ENCODE data around the gene BMP7. TPM values are rescaled to one million over a fixed set of nuclear protein-coding genes. Genes with fewer than 3 reads are reported as not detected.

Gene BMP7
- total RNA-seq, 4 donors from 2014 or later: 0.44 to 0.82 TPM; not detected in 2

DNA sequence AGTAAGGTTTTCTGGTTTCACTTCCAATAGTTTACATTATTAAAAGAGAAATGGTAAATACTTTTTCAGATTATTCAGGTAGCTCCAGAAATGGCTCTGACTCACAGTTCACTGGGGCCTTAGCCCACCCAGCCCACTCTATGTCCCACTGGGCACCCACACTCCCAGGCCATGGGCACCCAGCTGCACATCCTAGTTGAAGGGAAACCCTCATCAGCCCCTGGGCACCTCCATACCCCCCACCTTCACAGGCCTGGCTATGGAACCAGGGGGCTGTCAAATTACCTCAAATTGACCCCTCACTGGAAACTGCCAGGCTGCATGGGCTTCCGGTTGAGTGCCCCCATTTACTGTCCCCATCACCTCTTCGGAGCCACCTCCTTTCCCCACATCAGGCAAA, 51.5 kb downstream of the BMP7 start:
- TF ChIP-seq, protein P1, sequence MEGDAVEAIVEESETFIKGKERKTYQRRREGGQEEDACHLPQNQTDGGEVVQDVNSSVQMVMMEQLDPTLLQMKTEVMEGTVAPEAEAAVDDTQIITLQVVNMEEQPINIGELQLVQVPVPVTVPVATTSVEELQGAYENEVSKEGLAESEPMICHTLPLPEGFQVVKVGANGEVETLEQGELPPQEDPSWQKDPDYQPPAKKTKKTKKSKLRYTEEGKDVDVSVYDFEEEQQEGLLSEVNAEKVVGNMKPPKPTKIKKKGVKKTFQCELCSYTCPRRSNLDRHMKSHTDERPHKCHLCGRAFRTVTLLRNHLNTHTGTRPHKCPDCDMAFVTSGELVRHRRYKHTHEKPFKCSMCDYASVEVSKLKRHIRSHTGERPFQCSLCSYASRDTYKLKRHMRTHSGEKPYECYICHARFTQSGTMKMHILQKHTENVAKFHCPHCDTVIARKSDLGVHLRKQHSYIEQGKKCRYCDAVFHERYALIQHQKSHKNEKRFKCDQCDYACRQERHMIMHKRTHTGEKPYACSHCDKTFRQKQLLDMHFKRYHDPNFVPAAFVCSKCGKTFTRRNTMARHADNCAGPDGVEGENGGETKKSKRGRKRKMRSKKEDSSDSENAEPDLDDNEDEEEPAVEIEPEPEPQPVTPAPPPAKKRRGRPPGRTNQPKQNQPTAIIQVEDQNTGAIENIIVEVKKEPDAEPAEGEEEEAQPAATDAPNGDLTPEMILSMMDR (IDR thresholded peaks at IDR 0.05; ENCODE audit: low read depth): no peak

- TF ChIP-seq, protein P1 (IDR thresholded peaks at IDR 0.05; ENCODE audit: low read depth): no peak
Observed at GRCh38 chr20:57214427-57214826, 52.0 kb downstream of the BMP7 start.

- TF ChIP-seq, protein P1 (IDR thresholded peaks at IDR 0.05; ENCODE audit: low read depth): no peak
Observed at GRCh38 chr20:57213924-57214323, 52.5 kb downstream of the BMP7 start.

DNA sequence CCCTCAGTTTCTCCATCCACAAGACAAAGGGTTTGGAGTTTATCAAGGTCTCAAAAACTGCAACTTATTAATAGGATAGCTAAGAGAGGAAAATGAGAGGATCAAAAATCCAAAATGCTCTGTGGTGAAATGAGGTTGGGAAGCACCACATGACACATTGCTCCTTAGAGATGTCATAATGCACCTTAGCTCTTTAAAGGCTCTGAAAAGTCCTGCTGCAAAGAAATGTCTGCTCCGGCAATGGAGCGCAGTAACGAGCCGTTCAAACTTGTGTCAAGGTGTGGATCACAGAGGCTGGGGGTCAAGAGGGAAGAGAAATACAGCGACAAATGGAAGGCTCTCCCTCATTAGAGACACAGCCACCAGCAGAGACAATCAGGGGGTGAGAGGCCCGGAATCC, 53.1 kb downstream of the BMP7 start:
- TF ChIP-seq, protein P1 (IDR thresholded peaks at IDR 0.05; ENCODE audit: low read depth): peak; percentile 62

GRCh38 chr20:57212534-57213276, 53.7 kb downstream of the BMP7 start:
- TF ChIP-seq, protein P1 (IDR thresholded peaks at IDR 0.05; ENCODE audit: low read depth): no peak

GRCh38 chr20:57211908-57212533, 54.4 kb downstream of the BMP7 start:
- TF ChIP-seq, protein P1 (IDR thresholded peaks at IDR 0.05; ENCODE audit: low read depth): no peak

GRCh38 chr20:57211406-57211805, 55.0 kb downstream of the BMP7 start:
- TF ChIP-seq, protein P1 (IDR thresholded peaks at IDR 0.05; ENCODE audit: low read depth): no peak
